IMR-90 (cell line): ENCODE data around the gene PRKCA. TPM values are rescaled to one million over a fixed set of nuclear protein-coding genes. Genes with fewer than 3 reads are reported as not detected.

Source experiments
- ATAC-seq: fragments of 200-7000 bp; cut with Tn5 transposase; 2 replicates; pipeline ENCODE4 v1.9.1; 2020; ENCODE audit warnings: low read depth, mild to moderate bottlenecking, moderate library complexity
- BruUV-seq: library from RNA; stranded (reverse); fragments of 400-500 nt; replicated peaks from 2 replicates; lab custom pipeline; 2021; lab: Mats Ljungman, UMichigan
- CTCF ChIA-PET: fragments of 300-600 bp; formaldehyde crosslinking; extraction: SDS; loops from one replicate; lab custom pipeline; 2021; ENCODE audit warnings: antibody characterized with exemption; lab: Yijun Ruan, JAX
- POLR2A ChIA-PET: fragments of 300-600 bp; sonication (Branson Sonifier 250); formaldehyde crosslinking; loops from one replicate; lab custom pipeline; 2022; ENCODE audit warnings: antibody characterized with exemption; ENCODE audit not compliant: unreplicated experiment; lab: Charles Lee
- DNase-seq: peaks from one replicate; pipeline ENCODE4 v3.0.0; 2013
- H2AFZ ChIP-seq: replicated peaks from 2 replicates; pipeline ENCODE3; 2013; ENCODE audit warnings: low read length, mild to moderate bottlenecking; ENCODE audit not compliant: poor library complexity
- H2AK5ac ChIP-seq: 2 replicates; pipeline ENCODE4 v1.6.1; 2013; ENCODE audit warnings: low read depth, low read length, inconsistent platforms
- H2AK9ac ChIP-seq: replicated peaks from 2 replicates; pipeline ENCODE3; 2013; ENCODE audit warnings: mild to moderate bottlenecking, low read depth, low read length, moderate library complexity; ENCODE audit not compliant: poor library complexity
- H2BK120ac ChIP-seq: 2 replicates; pipeline ENCODE4 v1.6.1; 2013; ENCODE audit warnings: low read depth, low read length, inconsistent platforms
- H2BK15ac ChIP-seq: 3 replicates; pipeline ENCODE4 v1.6.1; 2013; ENCODE audit warnings: low read depth, low read length, inconsistent platforms
- H2BK20ac ChIP-seq: 2 replicates; pipeline ENCODE4 v1.6.1; 2013; ENCODE audit warnings: low read depth, mild to moderate bottlenecking, inconsistent platforms, low read length, moderate library complexity
- H2BK5ac ChIP-seq: 2 replicates; pipeline ENCODE4 v1.6.1; 2013; ENCODE audit warnings: mild to moderate bottlenecking, low read depth, low read length, inconsistent platforms; ENCODE audit not compliant: poor library complexity, severe bottlenecking
- H3K14ac ChIP-seq: replicated peaks from 2 replicates; pipeline ENCODE4 v1.6.1; 2013; ENCODE audit warnings: low read depth, low read length, inconsistent platforms
- H3K18ac ChIP-seq: 2 replicates; pipeline ENCODE4 v1.6.1; 2013; ENCODE audit warnings: low read depth, low read length, control low read depth
- H3K23ac ChIP-seq: 2 replicates; pipeline ENCODE4 v1.6.1; 2013; ENCODE audit warnings: low read depth, low read length, inconsistent platforms
- H3K27ac ChIP-seq: 2 replicates; pipeline ENCODE4 v1.5.1; 2013; ENCODE audit warnings: mild to moderate bottlenecking, control low read depth, low read length; ENCODE audit not compliant: insufficient read depth
- H3K27me3 ChIP-seq: 2 replicates; pipeline ENCODE4 v1.6.1; 2013; ENCODE audit warnings: low read length; ENCODE audit not compliant: control insufficient read depth, insufficient read depth
- H3K36me3 ChIP-seq: 2 replicates; pipeline ENCODE4 v1.6.1; 2013; ENCODE audit warnings: low read length, mixed read lengths; ENCODE audit not compliant: control insufficient read depth, insufficient read depth
- H3K4ac ChIP-seq: 2 replicates; pipeline ENCODE4 v1.6.1; 2013; ENCODE audit warnings: low read depth, low read length, inconsistent platforms
- H3K4me1 ChIP-seq: 2 replicates; pipeline ENCODE4 v1.6.1; 2013; ENCODE audit warnings: low read length, mixed read lengths; ENCODE audit not compliant: control insufficient read depth, insufficient read depth
- H3K4me2 ChIP-seq: 2 replicates; pipeline ENCODE4 v1.6.1; 2013; ENCODE audit warnings: low read depth, mild to moderate bottlenecking, control low read depth, low read length, moderate library complexity
- H3K4me3 ChIP-seq: 2 replicates; pipeline ENCODE4 v1.5.1; 2013; ENCODE audit warnings: low read depth, mild to moderate bottlenecking, control low read depth, low read length, moderate library complexity; ENCODE audit not compliant: insufficient read depth
- H3K56ac ChIP-seq: 2 replicates; pipeline ENCODE4 v1.6.1; 2013; ENCODE audit warnings: low read length, inconsistent platforms; ENCODE audit not compliant: insufficient read depth; ENCODE audit errors: extremely low read depth
- H3K79me1 ChIP-seq, 2 experiments: 2 replicates each; pipeline ENCODE4 v1.6.1; 2013; ENCODE audit warnings: low read length in 2 of 2, inconsistent platforms in 1 of 2, low read depth in 1 of 2
- H3K9ac ChIP-seq: 2 replicates; pipeline ENCODE4 v1.6.1; 2013; ENCODE audit warnings: low read depth, low read length, control low read depth
- H3K9me1 ChIP-seq: 2 replicates; pipeline ENCODE4 v1.6.1; 2013; ENCODE audit warnings: low read length, inconsistent platforms; ENCODE audit not compliant: insufficient read depth
- H3K9me3 ChIP-seq: 2 replicates; pipeline ENCODE4 v1.6.1; 2013; ENCODE audit warnings: low read length; ENCODE audit not compliant: control insufficient read depth, insufficient read depth
- H4K20me1 ChIP-seq: 2 replicates; pipeline ENCODE4 v1.6.1; 2013; ENCODE audit warnings: low read length, inconsistent platforms; ENCODE audit not compliant: insufficient read depth
- H4K5ac ChIP-seq: 2 replicates; pipeline ENCODE4 v1.6.1; 2013; ENCODE audit warnings: mild to moderate bottlenecking, low read depth, low read length, control low read depth
- H4K8ac ChIP-seq, 2 experiments: 2 replicates each; pipeline ENCODE4 v1.6.1; 2013; ENCODE audit warnings: low read depth in 2 of 2, low read length in 2 of 2, control low read depth in 1 of 2, inconsistent platforms in 1 of 2
- H4K91ac ChIP-seq: 2 replicates; pipeline ENCODE4 v1.6.1; 2013; ENCODE audit warnings: low read depth, low read length, inconsistent platforms; ENCODE audit not compliant: insufficient read depth
- BHLHE40 ChIP-seq: fragments of 150-350 bp; IDR thresholded peaks from 2 replicates; pipeline ENCODE4 v1.6.1; 2016; ENCODE audit warnings: mild to moderate bottlenecking, low read depth, low read length
- CEBPB ChIP-seq: IDR thresholded peaks from 2 replicates; pipeline ENCODE4 v1.6.1; 2012; ENCODE audit warnings: low read depth, low read length, improper control_type of control experiment
- CHD1 ChIP-seq: IDR thresholded peaks from 2 replicates; pipeline ENCODE4 v1.6.1; 2012; ENCODE audit warnings: low read depth, low read length, improper control_type of control experiment
- FOS ChIP-seq: fragments of 150-350 bp; IDR thresholded peaks from 2 replicates; pipeline ENCODE4 v1.6.1; 2016; ENCODE audit warnings: low read depth, low read length
- NFE2L2 ChIP-seq: fragments of 150-350 bp; IDR thresholded peaks from 2 replicates; pipeline ENCODE4 v1.6.1; 2016; ENCODE audit warnings: low read depth, mild to moderate bottlenecking, low read length
- POLR2A ChIP-seq: IDR thresholded peaks from 2 replicates; pipeline ENCODE4 v1.6.1; 2012; ENCODE audit warnings: mild to moderate bottlenecking, low read depth, low read length
- RAD21 ChIP-seq: IDR thresholded peaks from 2 replicates; pipeline ENCODE4 v1.6.1; 2012; ENCODE audit warnings: low read length, improper control_type of control experiment
- RCOR1 ChIP-seq: IDR thresholded peaks from 2 replicates; pipeline ENCODE4 v1.6.1; 2012; ENCODE audit warnings: mild to moderate bottlenecking, low read length, improper control_type of control experiment; ENCODE audit not compliant: insufficient replicate concordance
- RFX5 ChIP-seq: IDR thresholded peaks from 2 replicates; pipeline ENCODE4 v1.8.0; 2012; ENCODE audit warnings: low read depth, mild to moderate bottlenecking, low read length, moderate library complexity
- WGBS, 2 experiments: methylation state at CpG; one replicate each; pipeline versions ENCODE4 v1.1.5 to v1.1.7; 2013; ENCODE audit warnings: missing lambda C conversion rate in 2 of 2; ENCODE audit not compliant: insufficient read length in 1 of 2; ENCODE audit errors: extremely low coverage in 2 of 2; 5-methylcytosine and 5-hydroxymethylcytosine counted together
- dilution Hi-C: fragments of 300-500 bp; cut with HindIII; formaldehyde crosslinking; loops from one replicate; pipeline ENCODE4 v1.14.3; 2018; ENCODE audit warnings: low sequenced_read_pairs; ENCODE audit not compliant: unreplicated experiment
- in situ Hi-C: fragments of 300-500 bp; cut with MboI; formaldehyde crosslinking; loops from 3 replicates; pipeline ENCODE4 v1.14.3; 2019; ENCODE audit warnings: low sequenced_read_pairs, inconsistent platforms, mixed read lengths
- intact Hi-C: fragments of 100-400 bp; cut with micrococcal nuclease; formaldehyde crosslinking; loops from 2 replicates; pipeline ENCODE4 v1.10.0; 2022
- polyA plus RNA-seq, 3 experiments: library from polyadenylated mRNA; depleted of rRNA; stranded (reverse); fragments of >200 nt; gene quantifications; 2 replicates each; pipeline ENCODE4 v1.2.3, GENCODE V29; 2012; ENCODE audit warnings: low replicate concordance in 1 of 3
- total RNA-seq: library from RNA; depleted of rRNA; stranded (reverse); fragments of >200 nt; gene quantifications from 2 replicates; pipeline ENCODE4 v1.2.3, GENCODE V29; 2012

PRKCA gene
- total and polyA plus RNA-seq, 2 of the 4 experiments (the other 2 are of a cell fraction): 31.0 to 46.0 TPM

DNA sequence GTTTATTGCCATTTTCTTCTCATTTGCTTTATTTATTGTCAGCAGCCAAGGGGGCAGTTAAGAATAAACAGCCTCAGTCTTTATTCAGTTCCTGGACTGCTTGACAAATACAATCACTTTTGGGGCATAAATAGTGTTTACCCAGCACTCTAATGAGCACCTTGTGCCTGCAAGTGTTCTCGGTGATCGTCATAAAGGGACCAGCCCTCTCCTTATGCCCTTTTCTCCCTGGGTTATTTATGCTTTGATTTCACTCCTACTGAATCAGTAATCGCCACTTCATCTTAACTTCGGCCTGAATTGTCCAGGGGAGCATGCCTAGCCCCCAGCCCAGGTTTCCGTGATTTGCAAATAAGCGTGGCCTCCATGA, 476.8 kb downstream of the PRKCA start:
- Histone ChIP-seq H3K27ac (no peak overlapping the region), H3K14ac (no peak overlapping the region), H2BK5ac (no peak overlapping the region), H2AK5ac (no peak overlapping the region), H3K9me1 (peaks cover 16% of the 10 kb centered on the region; the same call in 1 of the 2 replicates), H3K23ac (no peak overlapping the region), H3K9me3 (no peaks in the 10 kb centered on the region), H2BK15ac (no peak overlapping the region), H3K27me3 (no peaks in the 10 kb centered on the region), H3K4me2 (no peak overlapping the region), H3K4me3 (no peak overlapping the region), H3K4me1 (peaks cover 3% of the 10 kb centered on the region; the same call in 1 of the 2 replicates), H3K18ac (no peak overlapping the region), H2BK120ac (no peak overlapping the region), H3K56ac (no peak overlapping the region), H2BK20ac (no peak overlapping the region), H4K91ac (no peak overlapping the region), H2AK9ac (no peak overlapping the region), H3K79me1 (0 out of 4 replicates have a peak, but pooled peaks cover 0 to 5% of the 10 kb centered on the region in 2 experiments), H4K20me1 (peaks cover 9% of the 10 kb centered on the region; the same call in 1 of the 2 replicates), H4K8ac (no peak overlapping the region), H2AFZ (no peak overlapping the region), H3K9ac (no peak overlapping the region), H3K4ac (no peak overlapping the region), H4K5ac (no peak overlapping the region), H3K36me3 (peaks cover 37% of the 10 kb centered on the region)
- WGBS, 2 experiments: 90% methylated on average over 2 of the region's 6 CpGs; no CpG with 5 or more reads in 1 of the 2 experiments
- dilution Hi-C loops: no loop called here
- no peak for DNase-seq
- BruUV-seq: no TSS peak
- in situ Hi-C loops: no loop called here
- no peak for ATAC-seq
- TF ChIP-seq CEBPB (no peak), RAD21 (no peak), NFE2L2 (no peak), BHLHE40 (no peak), FOS (no peak), POLR2A (no peak), RFX5 (no peak), RCOR1 (no peak), CHD1 (no peak)
- intact Hi-C loops: no loop called here
- POLR2A ChIA-PET: no interaction called here
- CTCF ChIA-PET: interaction anchor here (0.6 kb wide), 1 partner anchor 35 kb away, joined by 5 read pairs; no protein-coding TSS in a partner anchor
